HG03439 (cell line): ENCODE measurements around the gene ANKHD1.
"Not testable (repeated sequence)": the region's sequence is repeated elsewhere in the genome, so short reads cannot be mapped to it uniquely, and the experiment has no call there.

Experiments
- ATAC-seq: cut with Tn5 transposase; IDR thresholded peaks from one replicate; pipeline ENCODE4 v1.9.1; 2021; ENCODE audit warnings: mild to moderate bottlenecking, moderate library complexity; ENCODE audit not compliant: unreplicated experiment

Gene ANKHD1

DNA sequence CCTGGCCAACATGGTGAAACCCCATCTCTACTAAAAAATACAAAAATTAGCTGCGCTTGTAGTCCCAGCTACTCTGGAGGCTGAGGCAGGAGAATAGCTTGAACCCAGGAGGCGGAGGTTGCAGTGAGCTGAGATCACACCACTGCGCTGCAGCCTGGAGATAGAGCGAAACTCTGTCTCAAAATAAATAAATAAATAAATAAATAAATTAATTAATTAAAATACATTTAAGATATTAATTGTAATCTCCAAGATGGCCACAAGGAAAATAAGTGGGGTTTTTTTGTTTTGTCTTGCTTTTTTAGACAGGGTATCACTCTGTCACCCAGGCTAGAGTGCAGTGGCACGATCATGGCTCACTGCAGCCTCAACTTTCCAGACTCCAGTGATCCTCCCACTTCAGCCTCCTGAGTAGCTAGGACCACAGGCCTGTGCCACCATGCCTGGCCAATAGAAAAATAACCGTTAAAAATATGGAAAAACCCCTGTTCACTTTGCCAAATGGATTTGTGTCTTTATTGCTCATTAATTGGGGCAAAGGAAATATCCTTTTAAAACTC lies 177.6 kb downstream of the ANKHD1 start:
- not testable (repeated sequence) for ATAC-seq

DNA sequence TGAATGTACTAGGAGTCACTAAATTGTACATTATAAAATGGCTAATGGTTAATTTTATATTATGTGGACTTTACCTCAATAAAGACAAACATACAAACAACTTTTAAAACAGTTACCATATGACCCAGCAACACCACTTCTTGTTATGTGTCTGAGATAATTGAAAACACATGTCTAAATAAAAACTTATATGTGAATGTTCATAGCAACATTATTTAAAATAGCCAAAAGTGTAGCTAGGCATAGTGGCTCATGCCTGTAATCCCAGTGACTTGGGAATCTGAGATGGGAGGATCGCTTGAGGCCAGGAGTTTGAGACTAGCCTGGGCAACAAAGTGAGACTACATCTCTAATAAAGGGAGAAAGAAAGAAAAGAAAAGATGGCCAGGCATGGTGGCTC lies 185.9 kb downstream of the ANKHD1 start:
- no peak for ATAC-seq

DNA sequence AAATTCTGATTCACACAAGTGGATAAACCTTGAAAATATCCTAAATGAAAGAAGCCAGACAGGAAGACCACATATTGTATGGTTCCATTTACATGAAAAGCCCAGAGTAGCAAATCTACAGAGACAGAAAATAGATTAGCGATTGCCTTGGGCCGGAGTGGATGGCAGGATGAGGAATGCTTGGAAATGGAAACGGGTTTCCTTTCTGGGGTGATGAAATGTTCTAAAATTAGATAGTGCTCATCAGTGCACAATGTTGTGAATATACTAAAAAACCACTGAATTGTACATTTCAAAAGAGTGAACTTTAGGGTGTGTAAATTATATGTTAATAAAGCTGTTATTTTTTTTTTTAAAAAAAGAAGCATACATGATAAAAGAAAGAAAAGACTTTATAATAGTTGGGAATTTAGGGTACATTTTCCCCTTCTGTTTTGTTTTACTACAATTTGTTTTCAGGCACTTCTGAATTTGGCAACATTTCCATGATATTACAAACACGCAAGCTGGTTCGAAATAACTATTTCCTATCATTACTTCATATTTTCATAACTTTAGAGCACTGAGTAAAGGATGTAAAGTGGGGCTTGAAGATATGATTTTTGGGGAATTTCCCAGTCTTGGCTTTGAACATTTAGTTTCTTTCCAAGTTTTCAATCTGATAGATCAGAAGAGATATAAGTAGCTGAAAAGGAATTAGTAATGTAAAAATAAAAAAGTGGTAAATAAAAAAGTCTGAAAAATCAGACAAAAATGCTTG lies 186.9 kb downstream of the ANKHD1 start:
- no peak for ATAC-seq
